WTC11 (cell line): ENCODE measurements around the gene TUSC2. TPM values are rescaled to one million over a fixed set of nuclear protein-coding genes. Genes with fewer than 3 reads are reported as not detected.

Experiments
- ATAC-seq: fragments of 200-7000 bp; cut with Tn5 transposase; 2 replicates; pipeline ENCODE4 v1.10.0; 2021; ENCODE audit warnings: mild to moderate bottlenecking, moderate library complexity
- CTCF ChIA-PET: fragments of 300-600 bp; sonication (Branson Sonifier 250); formaldehyde crosslinking; loops from one replicate; lab custom pipeline; 2021; ENCODE audit warnings: antibody characterized with exemption; lab: Charles Lee
- POLR2A ChIA-PET: fragments of 350-600 bp; sonication (Branson Sonifier 250); formaldehyde crosslinking; loops from one replicate; lab custom pipeline; 2021; ENCODE audit warnings: antibody characterized with exemption; lab: Charles Lee
- DNase-seq: peaks from one replicate; pipeline ENCODE4 v3.0.0; 2021; ENCODE audit warnings: low spot score
- H3K27ac Mint-ChIP-seq: 2 replicates; pipeline ENCODE4 v1.8.0; 2021; ENCODE audit warnings: mixed read lengths
- H3K27me3 Mint-ChIP-seq: 2 replicates; pipeline ENCODE4 v1.8.0; 2021; ENCODE audit warnings: low read depth, mild to moderate bottlenecking, moderate library complexity, mixed read lengths
- H3K36me3 Mint-ChIP-seq: 2 replicates; pipeline ENCODE4 v1.8.0; 2021; ENCODE audit warnings: mixed read lengths
- H3K4me1 Mint-ChIP-seq: 2 replicates; pipeline ENCODE4 v1.8.0; 2022; ENCODE audit warnings: mixed read lengths
- H3K4me3 Mint-ChIP-seq: 2 replicates; pipeline ENCODE4 v1.8.0; 2021; ENCODE audit warnings: mild to moderate bottlenecking, moderate library complexity, mixed read lengths
- H3K9me3 Mint-ChIP-seq: 2 replicates; pipeline ENCODE4 v1.8.0; 2021; ENCODE audit warnings: mixed read lengths
- CREM ChIP-seq: sonication (generic); formaldehyde crosslinking; IDR thresholded peaks from 2 replicates; pipeline ENCODE4 v1.8.1; 2022; ENCODE audit warnings: mild to moderate bottlenecking, missing genetic modification reagents, moderate library complexity
- ELF4 ChIP-seq: sonication (generic); formaldehyde crosslinking; IDR thresholded peaks from 2 replicates; pipeline ENCODE4 v1.8.1; 2022; ENCODE audit warnings: low read depth, mild to moderate bottlenecking, moderate library complexity, missing genetic modification reagents
- EMX1 ChIP-seq: fragments of 250-450 bp; sonication (Bioruptor Pico); IDR thresholded peaks from 2 replicates; pipeline ENCODE4 v1.8.0; 2021; ENCODE audit warnings: mild to moderate bottlenecking
- ESRRA ChIP-seq: sonication (generic); formaldehyde crosslinking; IDR thresholded peaks from 2 replicates; pipeline ENCODE4 v1.8.1; 2022; ENCODE audit warnings: mild to moderate bottlenecking, missing genetic modification reagents, borderline replicate concordance
- FOXP4 ChIP-seq: sonication (generic); formaldehyde crosslinking; IDR thresholded peaks from 2 replicates; pipeline ENCODE4 v1.8.0; 2022; ENCODE audit warnings: mild to moderate bottlenecking, missing genetic modification reagents
- GRHL2 ChIP-seq: fragments of 250-450 bp; sonication (Bioruptor Pico); IDR thresholded peaks from 2 replicates; pipeline ENCODE4 v1.8.0; 2022; ENCODE audit warnings: mild to moderate bottlenecking, moderate library complexity; ENCODE audit not compliant: insufficient replicate concordance, severe bottlenecking
- SMAD3 ChIP-seq: sonication (generic); formaldehyde crosslinking; IDR thresholded peaks from 2 replicates; pipeline ENCODE4 v1.8.0; 2022; ENCODE audit warnings: missing genetic modification reagents, mild to moderate bottlenecking, borderline replicate concordance
- SP1 ChIP-seq: sonication (generic); formaldehyde crosslinking; conservative IDR thresholded peaks from 2 replicates; pipeline ENCODE4 v1.8.1; 2022; ENCODE audit warnings: missing genetic modification reagents
- ZBTB21 ChIP-seq: sonication (generic); formaldehyde crosslinking; IDR thresholded peaks from 2 replicates; pipeline ENCODE4 v1.8.1; 2023; ENCODE audit warnings: mild to moderate bottlenecking, missing genetic modification reagents, borderline replicate concordance
- ZMAT4 ChIP-seq: fragments of 250-450 bp; sonication (Bioruptor Pico); IDR thresholded peaks from 2 replicates; pipeline ENCODE4 v1.9.0; 2021; ENCODE audit warnings: mild to moderate bottlenecking
- ZNF317 ChIP-seq: sonication (generic); formaldehyde crosslinking; IDR thresholded peaks from 2 replicates; pipeline ENCODE4 v1.8.1; 2023; ENCODE audit warnings: low read depth, mild to moderate bottlenecking, moderate library complexity, missing genetic modification reagents, borderline replicate concordance
- total RNA-seq: library from RNA; stranded (reverse); gene quantifications from 3 replicates; pipeline ENCODE4 v1.2.3, GENCODE V29; 2021
- TF ChIP-seq, protein P1 (sequence below): sonication (generic); formaldehyde crosslinking; IDR thresholded peaks from 2 replicates; pipeline ENCODE4 v1.8.0; 2022; ENCODE audit warnings: missing genetic modification reagents
- TF ChIP-seq, protein P2 (sequence below): fragments of 200-600 bp; IDR thresholded peaks from 2 replicates; pipeline ENCODE4 v1.8.0; 2022; ENCODE audit warnings: antibody characterized with exemption
- TF ChIP-seq, protein P3 (sequence below): sonication (generic); formaldehyde crosslinking; IDR thresholded peaks from 2 replicates; pipeline ENCODE4 v1.8.0; 2023; ENCODE audit warnings: missing genetic modification reagents
- TF ChIP-seq, protein P4 (sequence below): sonication (generic); formaldehyde crosslinking; IDR thresholded peaks from 2 replicates; pipeline ENCODE4 v1.8.0; 2023; ENCODE audit warnings: missing genetic modification reagents, mild to moderate bottlenecking, borderline replicate concordance

Gene TUSC2
- total RNA-seq, 1 experiment from 2014 or later: 41.1 TPM

GRCh38 chr3:50297896-50298725 is 29.9 kb downstream of the TUSC2 start (continued):
- TF ChIP-seq, protein P1, sequence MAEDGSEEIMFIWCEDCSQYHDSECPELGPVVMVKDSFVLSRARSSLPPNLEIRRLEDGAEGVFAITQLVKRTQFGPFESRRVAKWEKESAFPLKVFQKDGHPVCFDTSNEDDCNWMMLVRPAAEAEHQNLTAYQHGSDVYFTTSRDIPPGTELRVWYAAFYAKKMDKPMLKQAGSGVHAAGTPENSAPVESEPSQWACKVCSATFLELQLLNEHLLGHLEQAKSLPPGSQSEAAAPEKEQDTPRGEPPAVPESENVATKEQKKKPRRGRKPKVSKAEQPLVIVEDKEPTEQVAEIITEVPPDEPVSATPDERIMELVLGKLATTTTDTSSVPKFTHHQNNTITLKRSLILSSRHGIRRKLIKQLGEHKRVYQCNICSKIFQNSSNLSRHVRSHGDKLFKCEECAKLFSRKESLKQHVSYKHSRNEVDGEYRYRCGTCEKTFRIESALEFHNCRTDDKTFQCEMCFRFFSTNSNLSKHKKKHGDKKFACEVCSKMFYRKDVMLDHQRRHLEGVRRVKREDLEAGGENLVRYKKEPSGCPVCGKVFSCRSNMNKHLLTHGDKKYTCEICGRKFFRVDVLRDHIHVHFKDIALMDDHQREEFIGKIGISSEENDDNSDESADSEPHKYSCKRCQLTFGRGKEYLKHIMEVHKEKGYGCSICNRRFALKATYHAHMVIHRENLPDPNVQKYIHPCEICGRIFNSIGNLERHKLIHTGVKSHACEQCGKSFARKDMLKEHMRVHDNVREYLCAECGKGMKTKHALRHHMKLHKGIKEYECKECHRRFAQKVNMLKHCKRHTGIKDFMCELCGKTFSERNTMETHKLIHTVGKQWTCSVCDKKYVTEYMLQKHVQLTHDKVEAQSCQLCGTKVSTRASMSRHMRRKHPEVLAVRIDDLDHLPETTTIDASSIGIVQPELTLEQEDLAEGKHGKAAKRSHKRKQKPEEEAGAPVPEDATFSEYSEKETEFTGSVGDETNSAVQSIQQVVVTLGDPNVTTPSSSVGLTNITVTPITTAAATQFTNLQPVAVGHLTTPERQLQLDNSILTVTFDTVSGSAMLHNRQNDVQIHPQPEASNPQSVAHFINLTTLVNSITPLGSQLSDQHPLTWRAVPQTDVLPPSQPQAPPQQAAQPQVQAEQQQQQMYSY (CRISPR knock-in tag): no peak
- TF ChIP-seq ESRRA (CRISPR knock-in tag) (no peak), GRHL2 (CRISPR knock-in tag) (no peak), ZNF317 (no peak)
- TF ChIP-seq, protein P2, sequence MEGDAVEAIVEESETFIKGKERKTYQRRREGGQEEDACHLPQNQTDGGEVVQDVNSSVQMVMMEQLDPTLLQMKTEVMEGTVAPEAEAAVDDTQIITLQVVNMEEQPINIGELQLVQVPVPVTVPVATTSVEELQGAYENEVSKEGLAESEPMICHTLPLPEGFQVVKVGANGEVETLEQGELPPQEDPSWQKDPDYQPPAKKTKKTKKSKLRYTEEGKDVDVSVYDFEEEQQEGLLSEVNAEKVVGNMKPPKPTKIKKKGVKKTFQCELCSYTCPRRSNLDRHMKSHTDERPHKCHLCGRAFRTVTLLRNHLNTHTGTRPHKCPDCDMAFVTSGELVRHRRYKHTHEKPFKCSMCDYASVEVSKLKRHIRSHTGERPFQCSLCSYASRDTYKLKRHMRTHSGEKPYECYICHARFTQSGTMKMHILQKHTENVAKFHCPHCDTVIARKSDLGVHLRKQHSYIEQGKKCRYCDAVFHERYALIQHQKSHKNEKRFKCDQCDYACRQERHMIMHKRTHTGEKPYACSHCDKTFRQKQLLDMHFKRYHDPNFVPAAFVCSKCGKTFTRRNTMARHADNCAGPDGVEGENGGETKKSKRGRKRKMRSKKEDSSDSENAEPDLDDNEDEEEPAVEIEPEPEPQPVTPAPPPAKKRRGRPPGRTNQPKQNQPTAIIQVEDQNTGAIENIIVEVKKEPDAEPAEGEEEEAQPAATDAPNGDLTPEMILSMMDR: no peak

DNA sequence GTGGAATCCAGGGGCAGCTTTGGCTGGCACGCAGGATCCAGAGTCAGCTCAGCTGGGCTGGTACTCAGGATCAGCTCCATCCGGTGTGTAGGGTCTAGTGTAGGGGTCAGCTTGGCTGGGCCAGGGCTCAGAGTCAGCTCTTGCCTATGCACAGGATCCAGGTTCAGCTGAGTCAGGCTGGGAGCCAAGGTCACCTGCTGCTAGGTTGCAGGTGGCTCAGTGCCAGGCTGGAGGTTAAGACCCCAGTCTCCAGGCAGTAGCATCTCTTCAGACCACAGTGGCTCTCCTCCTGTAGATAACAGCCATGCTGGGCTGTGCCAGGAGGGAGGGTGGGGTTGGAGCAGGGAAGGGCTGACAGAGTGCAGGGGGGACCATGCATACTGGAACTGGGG is 30.6 kb downstream of the TUSC2 start:
- no peaks in the 10 kb centered on the region; the same call in 1 of the 2 replicates for H3K27me3 Mint-ChIP-seq
- TF ChIP-seq EMX1 (CRISPR knock-in tag) (no peak), ZMAT4 (CRISPR knock-in tag) (no peak), SP1 (no peak), SMAD3 (CRISPR knock-in tag) (no peak), ZBTB21 (CRISPR knock-in tag) (no peak), FOXP4 (CRISPR knock-in tag) (no peak), GRHL2 (CRISPR knock-in tag) (no peak), ELF4 (CRISPR knock-in tag) (no peak), CREM (CRISPR knock-in tag) (no peak)
- TF ChIP-seq, protein P3, sequence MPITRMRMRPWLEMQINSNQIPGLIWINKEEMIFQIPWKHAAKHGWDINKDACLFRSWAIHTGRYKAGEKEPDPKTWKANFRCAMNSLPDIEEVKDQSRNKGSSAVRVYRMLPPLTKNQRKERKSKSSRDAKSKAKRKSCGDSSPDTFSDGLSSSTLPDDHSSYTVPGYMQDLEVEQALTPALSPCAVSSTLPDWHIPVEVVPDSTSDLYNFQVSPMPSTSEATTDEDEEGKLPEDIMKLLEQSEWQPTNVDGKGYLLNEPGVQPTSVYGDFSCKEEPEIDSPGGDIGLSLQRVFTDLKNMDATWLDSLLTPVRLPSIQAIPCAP (CRISPR knock-in tag): no peak
- TF ChIP-seq, protein P4, sequence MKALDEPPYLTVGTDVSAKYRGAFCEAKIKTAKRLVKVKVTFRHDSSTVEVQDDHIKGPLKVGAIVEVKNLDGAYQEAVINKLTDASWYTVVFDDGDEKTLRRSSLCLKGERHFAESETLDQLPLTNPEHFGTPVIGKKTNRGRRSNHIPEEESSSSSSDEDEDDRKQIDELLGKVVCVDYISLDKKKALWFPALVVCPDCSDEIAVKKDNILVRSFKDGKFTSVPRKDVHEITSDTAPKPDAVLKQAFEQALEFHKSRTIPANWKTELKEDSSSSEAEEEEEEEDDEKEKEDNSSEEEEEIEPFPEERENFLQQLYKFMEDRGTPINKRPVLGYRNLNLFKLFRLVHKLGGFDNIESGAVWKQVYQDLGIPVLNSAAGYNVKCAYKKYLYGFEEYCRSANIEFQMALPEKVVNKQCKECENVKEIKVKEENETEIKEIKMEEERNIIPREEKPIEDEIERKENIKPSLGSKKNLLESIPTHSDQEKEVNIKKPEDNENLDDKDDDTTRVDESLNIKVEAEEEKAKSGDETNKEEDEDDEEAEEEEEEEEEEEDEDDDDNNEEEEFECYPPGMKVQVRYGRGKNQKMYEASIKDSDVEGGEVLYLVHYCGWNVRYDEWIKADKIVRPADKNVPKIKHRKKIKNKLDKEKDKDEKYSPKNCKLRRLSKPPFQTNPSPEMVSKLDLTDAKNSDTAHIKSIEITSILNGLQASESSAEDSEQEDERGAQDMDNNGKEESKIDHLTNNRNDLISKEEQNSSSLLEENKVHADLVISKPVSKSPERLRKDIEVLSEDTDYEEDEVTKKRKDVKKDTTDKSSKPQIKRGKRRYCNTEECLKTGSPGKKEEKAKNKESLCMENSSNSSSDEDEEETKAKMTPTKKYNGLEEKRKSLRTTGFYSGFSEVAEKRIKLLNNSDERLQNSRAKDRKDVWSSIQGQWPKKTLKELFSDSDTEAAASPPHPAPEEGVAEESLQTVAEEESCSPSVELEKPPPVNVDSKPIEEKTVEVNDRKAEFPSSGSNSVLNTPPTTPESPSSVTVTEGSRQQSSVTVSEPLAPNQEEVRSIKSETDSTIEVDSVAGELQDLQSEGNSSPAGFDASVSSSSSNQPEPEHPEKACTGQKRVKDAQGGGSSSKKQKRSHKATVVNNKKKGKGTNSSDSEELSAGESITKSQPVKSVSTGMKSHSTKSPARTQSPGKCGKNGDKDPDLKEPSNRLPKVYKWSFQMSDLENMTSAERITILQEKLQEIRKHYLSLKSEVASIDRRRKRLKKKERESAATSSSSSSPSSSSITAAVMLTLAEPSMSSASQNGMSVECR (CRISPR knock-in tag): no peak
- no peak for DNase-seq
- ChIA-PET POLR2A (no interaction called here), CTCF (interaction anchor here (0.7 to 1.3 kb wide), 2 partner anchors 37 to 51 kb away, joined by 3 to 5 read pairs; no protein-coding TSS in a partner anchor)
- no peak overlapping the region for H3K4me3 Mint-ChIP-seq
- H3K36me3 Mint-ChIP-seq: no peaks in the 10 kb centered on the region
- H3K4me1 Mint-ChIP-seq: peaks cover 18% of the 10 kb centered on the region
- no peak for ATAC-seq
- H3K27ac Mint-ChIP-seq: no peak overlapping the region
- H3K9me3 Mint-ChIP-seq: no peaks in the 10 kb centered on the region
